ENCODE measurements around the gene SLC46A3. TPM values are rescaled to one million over a fixed set of nuclear protein-coding genes. Genes with fewer than 3 reads are reported as not detected.

Gene SLC46A3
- total RNA-seq, 4 donors from 2014 or later = 6.5 to 12.0 (median 9.0) TPM

- no peak for DNase-seq (ENCODE audit: low spot score in 2 of 2)
- Histone ChIP-seq H3K4me1 (peaks cover 0 to 16% (median 0%) of the 10 kb centered on the region in 4 donors), H3K27ac (no peak overlapping the region), H3K4me3 (no peak overlapping the region), H3K27me3 (no peaks in the 10 kb centered on the region), H3K36me3 (no peaks in the 10 kb centered on the region), H3K9me3 (no peaks in the 10 kb centered on the region)
- 65 to 71% methylated on average over 5 of the region's 5 CpGs for WGBS, 2 donors
- TF ChIP-seq CTCF (IDR thresholded peaks at IDR 0.05) = no peak
- TF ChIP-seq POLR2A (IDR thresholded peaks at IDR 0.05) = no peak
- no peak for TF ChIP-seq EP300 (IDR thresholded peaks at IDR 0.05)
Observed at GRCh38 chr13:28750187-28751045, 31.6 kb upstream of the SLC46A3 start.

- peaks cover 0 to under 1% (median 0%) of the 10 kb centered on the region in 4 donors for H3K4me1 ChIP-seq
- H3K27ac ChIP-seq = no peak overlapping the region
- no peak for TF ChIP-seq POLR2A (IDR thresholded peaks at IDR 0.05)
- no peak for TF ChIP-seq EP300 (IDR thresholded peaks at IDR 0.05)
- WGBS, 2 donors = 80 to 96% methylated on average over 1 of the region's 1 CpG
- no peaks in the 10 kb centered on the region for H3K36me3 ChIP-seq
- no peak for DNase-seq (ENCODE audit: low spot score in 2 of 2)
- no peak overlapping the region for H3K4me3 ChIP-seq
- H3K9me3 ChIP-seq = no peaks in the 10 kb centered on the region
- H3K27me3 ChIP-seq = no peaks in the 10 kb centered on the region
Observed at GRCh38 chr13:28747851-28748250, 29.1 kb upstream of the SLC46A3 start.

- H3K9me3 ChIP-seq = no peaks in the 10 kb centered on the region
- H3K27ac ChIP-seq = no peak overlapping the region
- DNase-seq (ENCODE audit: low spot score in 2 of 2) = no peak
- no peaks in the 10 kb centered on the region for H3K4me1 ChIP-seq
- no peak overlapping the region for H3K4me3 ChIP-seq
- TF ChIP-seq CTCF (IDR thresholded peaks at IDR 0.05) (no peak), POLR2A (IDR thresholded peaks at IDR 0.05) (no peak), EP300 (IDR thresholded peaks at IDR 0.05) (no peak)
- H3K27me3 ChIP-seq = no peaks in the 10 kb centered on the region
- WGBS, 2 donors = 63 to 65% methylated on average over 4 of the region's 4 CpGs
- no peaks in the 10 kb centered on the region for H3K36me3 ChIP-seq
Observed at GRCh38 chr13:28746287-28746612, 27.5 kb upstream of the SLC46A3 start.

GRCh38 chr13:28744656-28745055, 25.9 kb upstream of the SLC46A3 start:
- no peak overlapping the region for H3K4me3 ChIP-seq
- 73 to 84% methylated on average over 6 of the region's 6 CpGs for WGBS, 2 donors

GRCh38 chr13:28744091-28744536, 25.3 kb upstream of the SLC46A3 start:
- Histone ChIP-seq H3K27me3 (no peaks in the 10 kb centered on the region), H3K9me3 (no peaks in the 10 kb centered on the region), H3K4me3 (no peak overlapping the region), H3K36me3 (no peaks in the 10 kb centered on the region), H3K4me1 (no peaks in the 10 kb centered on the region), H3K27ac (peak overlapping the region in 2 of 4 donors; percentile 50 to 74)
- peak in 1 of 2 donors; percentile 71 for TF ChIP-seq EP300 (IDR thresholded peaks at IDR 0.05)
- no peak for TF ChIP-seq POLR2A (IDR thresholded peaks at IDR 0.05)
- peak in 1 of 2 donors; percentile 19 for DNase-seq (ENCODE audit: low spot score in 2 of 2)
- WGBS, 2 donors = 43 to 52% methylated on average over 6 of the region's 6 CpGs

More at GRCh38 chr13:28744656-28745055, 25.9 kb upstream of the SLC46A3 start:
- DNase-seq (ENCODE audit: low spot score in 2 of 2) = no peak
- Histone ChIP-seq H3K9me3 (no peaks in the 10 kb centered on the region), H3K27ac (peak overlapping the region in 2 of 4 donors; percentile 50 to 74), H3K4me1 (no peaks in the 10 kb centered on the region), H3K36me3 (no peaks in the 10 kb centered on the region), H3K27me3 (no peaks in the 10 kb centered on the region)
- TF ChIP-seq EP300 (IDR thresholded peaks at IDR 0.05) (no peak), POLR2A (IDR thresholded peaks at IDR 0.05) (no peak), CTCF (IDR thresholded peaks at IDR 0.05) (no peak)

GRCh38 chr13:28743499-28744083, 24.8 kb upstream of the SLC46A3 start:
- Histone ChIP-seq H3K4me1 (no peaks in the 10 kb centered on the region), H3K27me3 (no peaks in the 10 kb centered on the region), H3K4me3 (no peak overlapping the region), H3K9me3 (no peaks in the 10 kb centered on the region), H3K36me3 (no peaks in the 10 kb centered on the region), H3K27ac (peak overlapping the region in 2 of 4 donors; percentile 50 to 60)
- no peak for TF ChIP-seq EP300 (IDR thresholded peaks at IDR 0.05)
- no peak for TF ChIP-seq CTCF (IDR thresholded peaks at IDR 0.05)
- TF ChIP-seq POLR2A (IDR thresholded peaks at IDR 0.05) = no peak
- DNase-seq (ENCODE audit: low spot score in 2 of 2) = no peak
- 79 to 81% methylated on average over 4 of the region's 4 CpGs for WGBS, 2 donors
